PC-9 (cell line): Measurements from ENCODE around the gene SNRNP27. TPM values are rescaled to one million over a fixed set of nuclear protein-coding genes. Genes with fewer than 3 reads are reported as not detected.
A peak's percentile ranks its signal among the peaks of the same experiment; 100 is the strongest.

Experiments
- BruUV-seq: library from RNA; stranded (reverse); fragments of 400-500 nt; replicated peaks from 2 replicates; lab custom pipeline; 2021; lab: Mats Ljungman, UMichigan
- CTCF ChIA-PET: fragments of 300-600 bp; sonication (Branson Sonifier 250); formaldehyde crosslinking; loops from one replicate; lab custom pipeline; 2022; ENCODE audit warnings: antibody characterized with exemption; lab: Charles Lee
- POLR2A ChIA-PET: fragments of 300-600 bp; sonication (Branson Sonifier 250); formaldehyde crosslinking; loops from one replicate; lab custom pipeline; 2022; ENCODE audit warnings: antibody characterized with exemption; ENCODE audit not compliant: unreplicated experiment; lab: Charles Lee
- DNase-seq, 2 experiments: peaks; one replicate each; pipeline versions ENCODE4 v3.0.0 to v3.0.0-alpha.2; 2015 to 2022; ENCODE audit warnings: mixed read lengths in 1 of 2
- H2AFZ ChIP-seq: fragments of 200-600 bp; sonication (generic); 2 replicates; pipeline ENCODE4 v1.8.1; 2017; ENCODE audit warnings: antibody characterized with exemption
- H3F3A ChIP-seq: fragments of 200-600 bp; sonication (generic); 2 replicates; pipeline ENCODE4 v1.8.1; 2017; ENCODE audit warnings: antibody characterized with exemption, mild to moderate bottlenecking, low read depth; ENCODE audit not compliant: insufficient read depth
- H3K27ac ChIP-seq: fragments of 200-600 bp; sonication (generic); 2 replicates; pipeline ENCODE4 v1.6.1; 2016; ENCODE audit warnings: mixed run types
- H3K27me3 ChIP-seq: fragments of 200-600 bp; sonication (generic); 2 replicates; pipeline ENCODE4 v1.6.1; 2016; ENCODE audit warnings: low read depth, mixed run types; ENCODE audit not compliant: insufficient read depth
- H3K36me3 ChIP-seq: fragments of 200-600 bp; sonication (generic); 2 replicates; pipeline ENCODE4 v1.6.1; 2016; ENCODE audit warnings: low read depth, mixed run types
- H3K4me1 ChIP-seq: fragments of 200-600 bp; sonication (generic); replicated peaks from 2 replicates; pipeline ENCODE4 v1.6.1; 2016; ENCODE audit warnings: mixed run types; ENCODE audit not compliant: insufficient read depth
- H3K4me2 ChIP-seq: fragments of 200-600 bp; sonication (generic); 2 replicates; pipeline ENCODE4 v1.6.1; 2017; ENCODE audit warnings: mixed run types
- H3K4me3 ChIP-seq: fragments of 200-600 bp; sonication (generic); 2 replicates; pipeline ENCODE4 v1.6.1; 2016; ENCODE audit warnings: mixed run types
- H3K79me2 ChIP-seq: fragments of 200-600 bp; sonication (generic); 2 replicates; pipeline ENCODE4 v1.6.1; 2017; ENCODE audit warnings: low read depth, mixed run types
- H3K9me2 ChIP-seq: fragments of 200-600 bp; sonication (generic); 2 replicates; pipeline ENCODE4 v1.8.1; 2017; ENCODE audit warnings: mild to moderate bottlenecking; ENCODE audit not compliant: insufficient read depth
- H3K9me3 ChIP-seq: fragments of 200-600 bp; sonication (generic); 2 replicates; pipeline ENCODE4 v1.8.1; 2016; ENCODE audit warnings: low read depth; ENCODE audit not compliant: insufficient read depth
- H4K20me1 ChIP-seq: fragments of 200-600 bp; sonication (generic); 2 replicates; pipeline ENCODE4 v1.8.1; 2017; ENCODE audit not compliant: insufficient read depth
- CTCF ChIP-seq: fragments of 200-600 bp; sonication (generic); conservative IDR thresholded peaks from 2 replicates; pipeline ENCODE4 v1.6.1; 2017; ENCODE audit warnings: mixed run types, antibody characterized with exemption, mild to moderate bottlenecking, moderate library complexity
- EZH2 ChIP-seq: fragments of 200-600 bp; sonication (generic); IDR thresholded peaks from 2 replicates; pipeline ENCODE4 v1.8.0; 2017; ENCODE audit warnings: antibody characterized with exemption, low read depth
- intact Hi-C: fragments of 100-400 bp; cut with micrococcal nuclease; formaldehyde crosslinking; loops from one replicate; pipeline ENCODE4 v1.10.0; 2022; ENCODE audit not compliant: unreplicated experiment
- total RNA-seq: library from RNA; stranded (reverse); gene quantifications from 2 replicates; pipeline ENCODE4 v1.2.3, GENCODE V29; 2021

The SNRNP27 gene
- total RNA-seq, 1 experiment from 2014 or later, result 29.9 TPM

DNA sequence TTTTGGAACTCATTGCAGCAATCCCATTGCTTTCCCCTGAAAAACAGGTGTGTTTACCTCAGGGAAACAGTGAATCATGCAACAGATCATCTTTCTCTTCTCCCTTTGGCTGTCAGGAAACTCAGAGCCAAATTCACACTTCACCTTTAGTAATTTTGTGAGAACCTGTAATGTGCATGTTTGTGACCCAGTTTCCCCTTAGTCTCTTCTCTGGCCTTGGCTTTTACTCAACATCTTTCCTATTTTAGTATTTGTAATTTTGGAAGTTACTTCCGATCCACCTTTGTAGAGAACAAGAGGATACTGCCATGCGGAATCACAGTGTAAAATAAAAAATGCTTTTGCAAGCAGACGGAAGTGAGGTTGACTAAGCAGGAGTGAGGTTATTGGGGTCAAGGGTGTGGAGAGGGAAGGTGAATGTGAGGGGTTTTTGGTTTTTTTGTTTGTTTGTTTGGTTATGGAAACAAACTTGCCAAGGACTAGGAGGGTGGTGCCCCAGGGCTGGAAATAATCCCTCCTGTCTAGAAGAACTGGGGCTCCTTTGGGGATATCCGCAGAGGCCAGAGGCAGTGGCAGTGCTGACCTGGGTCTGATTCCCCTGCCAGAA lies 53.7 kb downstream of the SNRNP27 start:
- peak overlapping the region; percentile 66 for H3K4me2 ChIP-seq
- CTCF ChIA-PET, result no interaction called here
- peak in 1 of 2 experiments; percentile 53 for DNase-seq

DNA sequence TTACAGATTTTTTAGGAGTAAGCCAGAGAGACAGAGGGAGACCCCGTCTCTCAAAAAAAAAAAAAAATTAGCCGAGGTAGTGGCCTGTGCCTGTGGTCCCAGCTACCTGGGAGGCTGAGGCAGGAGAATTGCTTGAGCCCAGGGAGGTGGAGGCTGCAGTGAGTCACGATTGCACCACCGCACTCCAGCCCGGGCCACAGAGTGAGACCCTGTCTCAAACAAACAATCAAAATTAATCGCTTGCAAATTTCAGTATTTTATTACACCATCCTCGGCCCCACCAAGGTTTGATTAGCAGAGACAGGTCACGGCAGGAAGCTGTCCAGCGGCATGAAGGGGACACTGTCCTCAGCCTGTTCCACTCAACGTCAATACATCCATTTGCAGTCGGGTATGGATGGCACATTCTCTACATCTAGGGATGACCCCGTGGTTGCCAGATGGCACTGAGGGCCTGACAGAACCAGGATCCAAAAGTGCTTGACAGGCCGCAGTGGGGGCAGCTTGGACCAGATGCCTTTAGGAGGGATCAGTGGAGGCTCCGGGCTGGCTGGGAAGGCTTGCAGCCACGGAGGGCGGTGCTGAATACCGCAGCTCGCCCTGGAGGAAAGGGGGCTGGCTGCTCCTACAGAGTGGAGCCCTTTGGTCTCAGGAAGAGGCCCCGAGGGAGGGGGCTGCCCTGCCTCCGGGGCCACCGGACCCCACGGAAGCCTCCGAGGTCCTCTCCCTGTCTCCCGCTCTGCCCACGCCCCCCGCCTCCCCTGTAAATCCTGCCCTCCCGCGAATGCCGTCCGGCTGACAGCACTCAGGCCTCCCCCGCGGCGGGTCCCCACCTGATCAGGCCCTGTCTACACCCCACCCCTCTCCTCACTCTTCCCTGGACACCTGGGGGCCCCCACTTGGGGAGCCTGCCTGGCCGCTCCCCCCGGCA lies 54.5 kb downstream of the SNRNP27 start:
- no peaks in the 10 kb centered on the region for H4K20me1 ChIP-seq
- no peaks in the 10 kb centered on the region for H3K36me3 ChIP-seq
- H3F3A ChIP-seq, result peaks cover 52% of the 10 kb centered on the region
- no peak overlapping the region for H3K4me3 ChIP-seq
- ChIA-PET POLR2A (no interaction called here), CTCF (no interaction called here)
- H3K9me2 ChIP-seq, result no peaks in the 10 kb centered on the region
- no peak overlapping the region for H2AFZ ChIP-seq
- H3K4me2 ChIP-seq, result peak overlapping the region; percentile 66
- no peak for DNase-seq
- BruUV-seq, result no TSS peak
- H3K27ac ChIP-seq, result peak overlapping the region; percentile 98
- TF ChIP-seq EZH2 (no peak), CTCF (no peak)
- H3K27me3 ChIP-seq, result no peaks in the 10 kb centered on the region
- H3K4me1 ChIP-seq, result peaks cover 57% of the 10 kb centered on the region
- no peaks in the 10 kb centered on the region for H3K9me3 ChIP-seq
- no peaks in the 10 kb centered on the region for H3K79me2 ChIP-seq
- intact Hi-C loops, result loop anchor here (5.0 kb wide), 1 partner anchor 39 kb away; no protein-coding TSS in a partner anchor

More for the DNA sequence above, 53.7 kb downstream of the SNRNP27 start:
- no peak for TF ChIP-seq CTCF
- no peak for TF ChIP-seq EZH2
- Histone ChIP-seq H3K9me2 (no peaks in the 10 kb centered on the region), H2AFZ (no peak overlapping the region), H3K4me1 (peaks cover 66% of the 10 kb centered on the region), H3F3A (peaks cover 54% of the 10 kb centered on the region), H4K20me1 (no peaks in the 10 kb centered on the region), H3K27ac (peak overlapping the region; percentile 98), H3K79me2 (no peaks in the 10 kb centered on the region), H3K36me3 (no peaks in the 10 kb centered on the region), H3K4me3 (no peak overlapping the region), H3K27me3 (no peaks in the 10 kb centered on the region), H3K9me3 (no peaks in the 10 kb centered on the region)
- intact Hi-C loops, result loop anchor here (2.0 to 5.0 kb wide), 2 partner anchors 33 to 40 kb away; partner anchors contain the start of gene MXD1
- no TSS peak for BruUV-seq
- POLR2A ChIA-PET, result no interaction called here

DNA sequence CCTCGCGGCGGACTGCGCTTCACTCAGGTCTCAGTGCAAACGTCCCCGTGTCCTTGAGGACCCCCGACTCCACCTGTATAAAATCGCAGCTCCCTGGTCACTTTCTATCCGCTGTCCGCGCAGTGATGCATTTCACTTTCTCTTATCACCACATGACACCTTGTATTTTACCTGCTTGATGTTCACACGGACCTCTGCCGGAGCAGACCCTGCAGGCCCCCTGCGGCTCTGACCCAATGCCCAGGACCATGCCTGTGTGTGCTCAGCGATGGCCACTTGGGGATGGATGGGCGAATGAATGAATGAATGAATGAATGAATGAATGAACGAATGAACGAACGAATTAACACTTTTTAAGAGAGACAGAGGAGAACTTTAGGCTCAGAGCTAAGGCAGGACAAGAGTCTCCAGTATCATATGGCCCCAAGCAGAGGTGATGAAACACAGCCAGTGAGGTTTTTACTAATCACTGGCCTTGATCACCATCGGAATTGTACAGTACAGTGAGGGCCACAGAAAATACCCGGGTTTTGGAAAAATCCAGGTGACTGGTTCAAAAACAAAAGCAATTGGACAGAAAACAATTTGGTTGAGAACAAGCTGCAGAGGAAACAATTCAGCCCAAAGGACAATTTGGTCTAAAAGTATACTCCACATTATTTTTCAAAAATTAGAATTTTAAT lies 55.3 kb downstream of the SNRNP27 start:
- peak overlapping the region; percentile 98 for H3K27ac ChIP-seq
- H3K9me2 ChIP-seq, result no peaks in the 10 kb centered on the region
- no peak overlapping the region for H2AFZ ChIP-seq
- no peaks in the 10 kb centered on the region for H3K79me2 ChIP-seq
- peaks cover 52% of the 10 kb centered on the region for H3F3A ChIP-seq
- no peaks in the 10 kb centered on the region for H3K9me3 ChIP-seq
- no TSS peak for BruUV-seq
- POLR2A ChIA-PET, result no interaction called here
- DNase-seq, result no peak
- intact Hi-C loops, result loop anchor here (5.0 kb wide), 1 partner anchor 38 kb away; no protein-coding TSS in a partner anchor
- CTCF ChIA-PET, result no interaction called here
- no peak overlapping the region for H3K4me2 ChIP-seq
- no peaks in the 10 kb centered on the region for H3K36me3 ChIP-seq
- H3K4me3 ChIP-seq, result no peak overlapping the region
- H3K4me1 ChIP-seq, result peaks cover 55% of the 10 kb centered on the region
- TF ChIP-seq EZH2 (no peak), CTCF (no peak)
- no peaks in the 10 kb centered on the region for H3K27me3 ChIP-seq
- H4K20me1 ChIP-seq, result no peaks in the 10 kb centered on the region
